ENCODE measurements around the gene SLC25A30.

DNA sequence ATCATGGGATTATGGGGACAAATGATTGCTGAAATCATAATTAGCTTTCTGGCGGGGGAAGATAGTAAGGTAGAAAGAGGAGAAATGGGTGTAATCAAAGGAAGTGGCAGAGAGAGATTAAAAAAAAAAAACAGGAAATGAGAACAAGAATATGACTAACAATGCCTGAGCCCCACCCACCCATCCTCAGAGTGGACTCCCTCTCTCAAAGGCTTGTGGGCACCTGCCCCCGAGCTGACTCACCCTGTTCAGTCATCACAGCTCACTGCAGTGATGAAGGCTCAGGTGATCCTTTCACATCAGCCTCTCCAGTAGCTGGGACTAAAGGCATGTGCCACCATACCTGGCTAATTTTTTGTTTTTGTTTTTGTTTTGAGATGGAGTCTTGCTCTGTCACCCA, 50.8 kb downstream of the SLC25A30 start:
- no peak for TF ChIP-seq ZBTB21 (CRISPR knock-in tag; IDR thresholded peaks at IDR 0.05)
- no peak for TF ChIP-seq ZKSCAN1 (IDR thresholded peaks at IDR 0.05; ENCODE audit: low read length)
- TF ChIP-seq, protein P1, sequence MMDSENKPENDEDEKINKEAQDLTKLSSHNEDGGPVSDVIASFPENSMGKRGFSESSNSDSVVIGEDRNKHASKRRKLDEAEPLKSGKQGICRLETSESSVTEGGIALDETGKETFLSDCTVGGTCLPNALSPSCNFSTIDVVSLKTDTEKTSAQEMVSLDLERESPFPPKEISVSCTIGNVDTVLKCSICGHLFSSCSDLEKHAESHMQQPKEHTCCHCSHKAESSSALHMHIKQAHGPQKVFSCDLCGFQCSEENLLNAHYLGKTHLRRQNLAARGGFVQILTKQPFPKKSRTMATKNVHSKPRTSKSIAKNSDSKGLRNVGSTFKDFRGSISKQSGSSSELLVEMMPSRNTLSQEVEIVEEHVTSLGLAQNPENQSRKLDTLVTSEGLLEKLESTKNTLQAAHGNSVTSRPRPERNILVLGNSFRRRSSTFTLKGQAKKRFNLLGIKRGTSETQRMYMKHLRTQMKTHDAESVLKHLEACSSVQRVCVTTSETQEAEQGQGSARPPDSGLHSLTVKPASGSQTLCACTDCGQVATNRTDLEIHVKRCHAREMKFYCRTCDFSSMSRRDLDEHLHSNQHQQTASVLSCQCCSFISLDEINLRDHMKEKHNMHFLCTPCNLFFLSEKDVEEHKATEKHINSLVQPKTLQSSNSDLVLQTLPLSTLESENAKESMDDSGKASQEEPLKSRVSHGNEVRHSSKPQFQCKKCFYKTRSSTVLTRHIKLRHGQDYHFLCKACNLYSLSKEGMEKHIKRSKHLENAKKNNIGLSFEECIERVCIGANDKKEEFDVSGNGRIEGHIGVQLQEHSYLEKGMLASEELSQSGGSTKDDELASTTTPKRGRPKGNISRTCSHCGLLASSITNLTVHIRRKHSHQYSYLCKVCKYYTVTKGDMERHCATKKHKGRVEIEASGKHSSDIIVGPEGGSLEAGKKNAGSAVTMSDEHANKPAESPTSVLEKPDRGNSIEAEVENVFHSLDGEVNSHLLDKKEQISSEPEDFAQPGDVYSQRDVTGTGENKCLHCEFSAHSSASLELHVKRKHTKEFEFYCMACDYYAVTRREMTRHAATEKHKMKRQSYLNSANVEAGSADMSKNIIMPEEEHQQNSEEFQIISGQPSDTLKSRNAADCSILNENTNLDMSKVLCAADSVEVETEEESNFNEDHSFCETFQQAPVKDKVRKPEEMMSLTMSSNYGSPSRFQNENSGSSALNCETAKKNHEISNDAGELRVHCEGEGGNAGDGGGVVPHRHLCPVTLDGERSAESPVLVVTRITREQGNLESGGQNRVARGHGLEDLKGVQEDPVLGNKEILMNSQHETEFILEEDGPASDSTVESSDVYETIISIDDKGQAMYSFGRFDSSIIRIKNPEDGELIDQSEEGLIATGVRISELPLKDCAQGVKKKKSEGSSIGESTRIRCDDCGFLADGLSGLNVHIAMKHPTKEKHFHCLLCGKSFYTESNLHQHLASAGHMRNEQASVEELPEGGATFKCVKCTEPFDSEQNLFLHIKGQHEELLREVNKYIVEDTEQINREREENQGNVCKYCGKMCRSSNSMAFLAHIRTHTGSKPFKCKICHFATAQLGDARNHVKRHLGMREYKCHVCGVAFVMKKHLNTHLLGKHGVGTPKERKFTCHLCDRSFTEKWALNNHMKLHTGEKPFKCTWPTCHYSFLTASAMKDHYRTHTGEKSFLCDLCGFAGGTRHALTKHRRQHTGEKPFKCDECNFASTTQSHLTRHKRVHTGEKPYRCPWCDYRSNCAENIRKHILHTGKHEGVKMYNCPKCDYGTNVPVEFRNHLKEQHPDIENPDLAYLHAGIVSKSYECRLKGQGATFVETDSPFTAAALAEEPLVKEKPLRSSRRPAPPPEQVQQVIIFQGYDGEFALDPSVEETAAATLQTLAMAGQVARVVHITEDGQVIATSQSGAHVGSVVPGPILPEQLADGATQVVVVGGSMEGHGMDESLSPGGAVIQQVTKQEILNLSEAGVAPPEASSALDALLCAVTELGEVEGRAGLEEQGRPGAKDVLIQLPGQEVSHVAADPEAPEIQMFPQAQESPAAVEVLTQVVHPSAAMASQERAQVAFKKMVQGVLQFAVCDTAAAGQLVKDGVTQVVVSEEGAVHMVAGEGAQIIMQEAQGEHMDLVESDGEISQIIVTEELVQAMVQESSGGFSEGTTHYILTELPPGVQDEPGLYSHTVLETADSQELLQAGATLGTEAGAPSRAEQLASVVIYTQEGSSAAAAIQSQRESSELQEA (CRISPR knock-in tag; IDR thresholded peaks at IDR 0.05; ENCODE audit: not compliant biosample characterization) = no peak
- TF ChIP-seq, protein P2, sequence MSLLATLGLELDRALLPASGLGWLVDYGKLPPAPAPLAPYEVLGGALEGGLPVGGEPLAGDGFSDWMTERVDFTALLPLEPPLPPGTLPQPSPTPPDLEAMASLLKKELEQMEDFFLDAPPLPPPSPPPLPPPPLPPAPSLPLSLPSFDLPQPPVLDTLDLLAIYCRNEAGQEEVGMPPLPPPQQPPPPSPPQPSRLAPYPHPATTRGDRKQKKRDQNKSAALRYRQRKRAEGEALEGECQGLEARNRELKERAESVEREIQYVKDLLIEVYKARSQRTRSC (CRISPR knock-in tag; IDR thresholded peaks at IDR 0.05; ENCODE audit: low read depth) = no peak
- TF ChIP-seq RAD21 (CRISPR knock-in tag; IDR thresholded peaks at IDR 0.05) = no peak
- TF ChIP-seq, protein P3, sequence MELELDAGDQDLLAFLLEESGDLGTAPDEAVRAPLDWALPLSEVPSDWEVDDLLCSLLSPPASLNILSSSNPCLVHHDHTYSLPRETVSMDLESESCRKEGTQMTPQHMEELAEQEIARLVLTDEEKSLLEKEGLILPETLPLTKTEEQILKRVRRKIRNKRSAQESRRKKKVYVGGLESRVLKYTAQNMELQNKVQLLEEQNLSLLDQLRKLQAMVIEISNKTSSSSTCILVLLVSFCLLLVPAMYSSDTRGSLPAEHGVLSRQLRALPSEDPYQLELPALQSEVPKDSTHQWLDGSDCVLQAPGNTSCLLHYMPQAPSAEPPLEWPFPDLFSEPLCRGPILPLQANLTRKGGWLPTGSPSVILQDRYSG (CRISPR knock-in tag; IDR thresholded peaks at IDR 0.05) = no peak
- TF ChIP-seq HNRNPL (IDR thresholded peaks at IDR 0.05; ENCODE audit: low read depth, low read length) = no peak
- no peak for TF ChIP-seq MEF2D (CRISPR knock-in tag; IDR thresholded peaks at IDR 0.05)
- TF ChIP-seq, protein P4, sequence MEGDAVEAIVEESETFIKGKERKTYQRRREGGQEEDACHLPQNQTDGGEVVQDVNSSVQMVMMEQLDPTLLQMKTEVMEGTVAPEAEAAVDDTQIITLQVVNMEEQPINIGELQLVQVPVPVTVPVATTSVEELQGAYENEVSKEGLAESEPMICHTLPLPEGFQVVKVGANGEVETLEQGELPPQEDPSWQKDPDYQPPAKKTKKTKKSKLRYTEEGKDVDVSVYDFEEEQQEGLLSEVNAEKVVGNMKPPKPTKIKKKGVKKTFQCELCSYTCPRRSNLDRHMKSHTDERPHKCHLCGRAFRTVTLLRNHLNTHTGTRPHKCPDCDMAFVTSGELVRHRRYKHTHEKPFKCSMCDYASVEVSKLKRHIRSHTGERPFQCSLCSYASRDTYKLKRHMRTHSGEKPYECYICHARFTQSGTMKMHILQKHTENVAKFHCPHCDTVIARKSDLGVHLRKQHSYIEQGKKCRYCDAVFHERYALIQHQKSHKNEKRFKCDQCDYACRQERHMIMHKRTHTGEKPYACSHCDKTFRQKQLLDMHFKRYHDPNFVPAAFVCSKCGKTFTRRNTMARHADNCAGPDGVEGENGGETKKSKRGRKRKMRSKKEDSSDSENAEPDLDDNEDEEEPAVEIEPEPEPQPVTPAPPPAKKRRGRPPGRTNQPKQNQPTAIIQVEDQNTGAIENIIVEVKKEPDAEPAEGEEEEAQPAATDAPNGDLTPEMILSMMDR (CRISPR knock-in tag; IDR thresholded peaks at IDR 0.05) = no peak
- TF ChIP-seq, protein P5, sequence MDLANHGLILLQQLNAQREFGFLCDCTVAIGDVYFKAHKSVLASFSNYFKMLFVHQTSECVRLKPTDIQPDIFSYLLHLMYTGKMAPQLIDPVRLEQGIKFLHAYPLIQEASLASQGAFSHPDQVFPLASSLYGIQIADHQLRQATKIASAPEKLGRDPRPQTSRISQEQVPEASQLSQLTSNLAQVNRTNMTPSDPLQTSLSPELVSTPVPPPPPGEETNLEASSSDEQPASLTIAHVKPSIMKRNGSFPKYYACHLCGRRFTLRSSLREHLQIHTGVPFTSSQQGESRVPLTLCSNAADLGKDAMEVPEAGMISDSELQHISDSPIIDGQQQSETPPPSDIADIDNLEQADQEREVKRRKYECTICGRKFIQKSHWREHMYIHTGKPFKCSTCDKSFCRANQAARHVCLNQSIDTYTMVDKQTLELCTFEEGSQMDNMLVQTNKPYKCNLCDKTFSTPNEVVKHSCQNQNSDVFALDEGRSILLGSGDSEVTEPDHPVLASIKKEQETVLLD (CRISPR knock-in tag; IDR thresholded peaks at IDR 0.05; ENCODE audit: low read depth) = no peak

Data from HepG2 (cell line).